ENCODE measurements around the gene SSX1.
"Not testable (repeated sequence)": the region's sequence is repeated elsewhere in the genome, so short reads cannot be mapped to it uniquely, and the experiment has no call there.

SSX1 gene

GRCh38 chrX:48255062-48255796 lies at the start of gene SSX1:
TSS of gene SSX1 (plus strand) at chrX:48255392. CDS start at chrX:48257242, 1,850 bp downstream.
- DNase-seq (ENCODE audit: low read depth, low spot score); in situ Hi-C loops (cut with HindIII; ENCODE audit: low sequenced_read_pairs); H3K4me3 ChIP-seq (ENCODE audit: low read depth, low read length): not testable (repeated sequence)

GRCh38 chrX:48214341-48214740 lies 40.9 kb upstream of the SSX1 start:
- in situ Hi-C loops (cut with HindIII; ENCODE audit: low sequenced_read_pairs); H3K4me3 ChIP-seq (ENCODE audit: low read depth, low read length); DNase-seq (ENCODE audit: low read depth, low spot score): not testable (repeated sequence)

GRCh38 chrX:48224196-48224595 lies 31.0 kb upstream of the SSX1 start:
- H3K4me3 ChIP-seq (ENCODE audit: low read depth, low read length); in situ Hi-C loops (cut with HindIII; ENCODE audit: low sequenced_read_pairs); DNase-seq (ENCODE audit: low read depth, low spot score): not testable (repeated sequence)

GRCh38 chrX:48252945-48253344 lies 2.2 kb upstream of the SSX1 start:
- in situ Hi-C loops (cut with HindIII; ENCODE audit: low sequenced_read_pairs); H3K4me3 ChIP-seq (ENCODE audit: low read depth, low read length); DNase-seq (ENCODE audit: low read depth, low spot score): not testable (repeated sequence)

- in situ Hi-C loops (cut with HindIII; ENCODE audit: low sequenced_read_pairs); DNase-seq (ENCODE audit: low read depth, low spot score); H3K4me3 ChIP-seq (ENCODE audit: low read depth, low read length): not testable (repeated sequence)
These were observed 19.2 kb downstream of the SSX1 start for GRCh38 chrX:48274365-48274764.

GRCh38 chrX:48278958-48279357 lies 23.8 kb downstream of the SSX1 start:
- no peak for DNase-seq (ENCODE audit: low read depth, low spot score)
- no peak overlapping the region for H3K4me3 ChIP-seq (ENCODE audit: low read depth, low read length)
- TF ChIP-seq CTCF (IDR thresholded peaks at IDR 0.05; ENCODE audit: low read depth, low read length): no peak
- in situ Hi-C loops (cut with HindIII; ENCODE audit: low sequenced_read_pairs): no loop called here

- DNase-seq (ENCODE audit: low read depth, low spot score); in situ Hi-C loops (cut with HindIII; ENCODE audit: low sequenced_read_pairs); H3K4me3 ChIP-seq (ENCODE audit: low read depth, low read length): not testable (repeated sequence)
These were observed 25.5 kb downstream of the SSX1 start for GRCh38 chrX:48280729-48281128.

- in situ Hi-C loops (cut with HindIII; ENCODE audit: low sequenced_read_pairs): no loop called here
These were observed 51.0 kb downstream of the SSX1 start for GRCh38 chrX:48306175-48306574.

GRCh38 chrX:48313996-48314395 lies 58.8 kb downstream of the SSX1 start:
- in situ Hi-C loops (cut with HindIII; ENCODE audit: low sequenced_read_pairs); H3K4me3 ChIP-seq (ENCODE audit: low read depth, low read length); DNase-seq (ENCODE audit: low read depth, low spot score): not testable (repeated sequence)

More at GRCh38 chrX:48306175-48306574, 51.0 kb downstream of the SSX1 start:
- no peak for DNase-seq (ENCODE audit: low read depth, low spot score)
- no peak overlapping the region for H3K4me3 ChIP-seq (ENCODE audit: low read depth, low read length)
- TF ChIP-seq CTCF (IDR thresholded peaks at IDR 0.05; ENCODE audit: low read depth, low read length): no peak
